Right lobe of liver (tissue), 4 donors: ENCODE measurements around the gene SRF.

Experiments
- CTCF ChIP-seq, 4 donors: fragments of 200-600 bp in 3 of 4; fragments of 450-650 bp in 1 of 4; IDR thresholded peaks; one replicate each; pipeline versions ENCODE4 v1.5.1 to v1.8.0; 2016 to 2022; ENCODE audit warnings: antibody characterized with exemption in 4 of 4, mild to moderate bottlenecking in 2 of 4
- POLR2A ChIP-seq: fragments of 450-650 bp; IDR thresholded peaks from one replicate; pipeline ENCODE4 v1.6.1; 2017; ENCODE audit warnings: antibody characterized with exemption, mild to moderate bottlenecking
- donor health status: DM: no; HTN: no; CAD: no.
- donor health status: DM: no; HTN: no; CAD: no.
- donor health status: DM: no; HTN: yes; CAD: no.

- TF ChIP-seq POLR2A: no peak
- peak; percentile 42 to 57 (median 48) for TF ChIP-seq CTCF (IDR thresholded peaks at IDR 0.05)
These were observed 41.5 kb upstream of the SRF start for GRCh38 chr6:43129434-43130194.
